ENCODE results near the gene ZNF318.
"Not testable (repeated sequence)": the region's sequence is repeated elsewhere in the genome, so short reads cannot be mapped to it uniquely, and the experiment has no call there.

Gene ZNF318

DNA sequence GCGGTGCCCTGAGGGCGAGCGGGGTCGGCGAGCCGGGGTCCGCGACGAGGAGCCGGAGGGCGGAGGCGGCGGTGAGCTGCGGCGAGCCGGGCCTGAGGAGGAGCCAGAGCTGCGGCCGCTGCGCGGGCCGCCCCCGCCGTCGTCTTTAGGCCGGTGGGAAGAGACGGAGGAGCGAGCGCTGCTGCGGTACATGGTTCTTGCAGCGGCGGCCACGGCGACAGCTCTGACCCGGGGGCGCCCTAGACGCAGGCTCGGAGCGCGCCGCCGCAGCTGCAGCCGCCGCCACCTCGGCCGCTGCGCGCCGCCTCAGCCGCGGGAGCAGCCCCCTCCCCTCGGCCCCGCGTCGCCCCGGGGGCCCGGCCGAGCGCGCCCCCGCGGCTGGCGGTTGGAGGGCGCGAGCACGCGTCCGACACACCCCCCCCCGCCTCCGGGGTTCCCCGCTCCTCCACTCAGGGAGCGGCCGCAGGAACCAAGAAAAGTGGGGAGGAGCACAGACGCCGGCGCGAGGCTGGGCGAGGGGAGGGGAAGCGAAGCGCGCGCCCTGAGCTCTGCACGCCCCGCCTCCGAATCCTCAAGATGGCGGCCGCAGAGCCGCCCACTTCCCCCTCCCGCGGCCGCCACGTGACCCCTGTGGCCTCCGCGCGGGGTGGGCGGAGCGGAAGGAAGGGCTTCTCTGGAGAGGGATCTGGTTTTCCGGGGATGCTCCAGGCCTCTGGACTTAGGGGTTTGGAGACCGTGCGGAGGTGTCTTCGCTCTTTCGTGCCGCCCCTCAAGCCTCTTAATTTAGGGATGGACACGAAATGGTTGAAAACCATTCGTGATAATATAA, at the start of gene ZNF318:
ZNF318 (minus strand) TSS at position 474 of the 829 bp plus-strand sequence; CDS start at position 192, 282 bp downstream.
- DNase-seq = peak; percentile 92 to 94

- no peak for DNase-seq
These were observed 47.5 kb upstream of the ZNF318 start for GRCh38 chr6:43416935-43417334.

DNA sequence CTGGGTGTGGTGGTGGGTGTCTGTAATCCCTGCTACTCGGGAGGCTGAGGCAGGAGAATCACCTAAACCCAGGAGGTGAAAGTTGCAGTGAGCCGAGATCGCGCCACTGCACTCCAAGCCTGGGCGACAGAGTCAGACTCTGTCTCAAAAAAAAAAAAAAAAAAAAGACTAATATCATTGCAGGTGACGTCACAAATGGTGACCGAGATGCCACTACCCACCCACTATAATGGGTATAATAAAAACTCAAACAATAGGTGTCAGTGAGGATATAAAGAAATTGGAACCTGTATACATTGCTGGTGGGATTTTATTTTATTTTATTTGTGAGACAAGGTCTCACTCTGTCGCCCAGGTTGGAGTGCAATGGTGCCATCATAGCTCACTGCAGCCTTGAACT, 45.8 kb upstream of the ZNF318 start:
- DNase-seq = not testable (repeated sequence)

- DNase-seq = no peak
These were observed 43.6 kb upstream of the ZNF318 start for GRCh38 chr6:43413002-43413401.

DNA sequence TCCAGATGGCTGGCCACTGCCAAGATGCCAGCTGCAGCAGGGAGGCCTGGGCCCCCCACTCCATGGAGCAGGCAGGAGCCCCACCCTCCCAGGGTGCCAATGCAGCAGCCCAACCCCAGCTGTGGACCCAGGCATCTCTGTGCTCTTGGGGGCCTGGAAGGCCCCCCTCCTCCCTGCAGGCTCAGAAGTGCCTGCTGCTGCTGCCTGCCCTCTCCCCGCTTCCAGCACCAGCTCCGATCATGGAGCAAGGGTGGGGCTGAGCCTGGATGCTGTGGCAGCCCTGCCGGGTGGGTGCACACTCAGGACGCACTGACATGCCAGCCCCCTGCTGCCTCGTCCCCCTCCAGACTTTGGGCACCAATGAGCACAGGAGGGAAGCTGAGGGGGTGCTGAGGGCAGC, 43.1 kb upstream of the ZNF318 start:
- DNase-seq = no peak

- not testable (repeated sequence) for DNase-seq
These were observed 41.3 kb upstream of the ZNF318 start for GRCh38 chr6:43410776-43411175.

- no peak for DNase-seq
These were observed 38.8 kb upstream of the ZNF318 start for GRCh38 chr6:43408259-43408658.

- no peak for DNase-seq
These were observed 37.8 kb upstream of the ZNF318 start for GRCh38 chr6:43407296-43407695.

DNA sequence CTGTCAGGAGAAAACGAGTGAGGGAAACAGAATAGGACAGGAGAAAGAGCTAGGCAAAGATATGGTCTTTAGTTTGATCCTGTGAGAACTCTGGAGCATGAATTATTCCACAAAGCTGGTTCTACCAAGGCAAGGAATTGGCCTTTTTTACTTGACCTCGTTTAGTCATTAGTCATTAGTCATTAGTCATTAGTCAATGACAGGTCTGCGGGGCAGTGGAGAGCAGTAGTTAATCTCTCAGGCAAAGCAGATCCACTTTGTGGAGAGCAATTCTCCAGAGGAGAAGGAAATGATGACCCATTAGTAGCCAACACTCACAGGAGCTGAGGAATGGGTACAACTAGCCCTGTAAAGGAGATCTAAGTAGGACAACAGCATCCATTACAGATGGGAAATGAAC, 35.9 kb upstream of the ZNF318 start:
- DNase-seq = no peak

- DNase-seq = no peak
These were observed 33.4 kb upstream of the ZNF318 start for GRCh38 chr6:43402820-43403219.

DNA sequence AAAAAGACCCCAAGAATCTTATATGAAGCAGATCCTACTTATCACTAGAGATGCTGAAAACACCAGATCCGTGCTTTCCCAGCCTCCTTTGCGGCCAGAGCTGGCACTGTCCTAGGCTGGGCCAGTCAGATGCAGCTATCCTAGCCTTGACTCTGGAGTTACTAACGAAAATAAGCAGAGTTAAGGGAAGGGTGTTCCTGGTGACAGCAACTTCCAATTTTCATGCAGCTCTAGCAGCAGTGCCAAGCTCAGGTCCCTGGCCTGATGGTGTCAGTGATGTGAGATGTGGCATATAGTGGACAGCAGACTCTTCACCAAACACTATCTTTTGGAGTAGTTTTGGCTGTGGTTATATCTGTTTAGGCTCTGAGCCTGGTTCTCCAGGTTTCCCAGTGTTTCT, 32.3 kb upstream of the ZNF318 start:
- DNase-seq = no peak

DNA sequence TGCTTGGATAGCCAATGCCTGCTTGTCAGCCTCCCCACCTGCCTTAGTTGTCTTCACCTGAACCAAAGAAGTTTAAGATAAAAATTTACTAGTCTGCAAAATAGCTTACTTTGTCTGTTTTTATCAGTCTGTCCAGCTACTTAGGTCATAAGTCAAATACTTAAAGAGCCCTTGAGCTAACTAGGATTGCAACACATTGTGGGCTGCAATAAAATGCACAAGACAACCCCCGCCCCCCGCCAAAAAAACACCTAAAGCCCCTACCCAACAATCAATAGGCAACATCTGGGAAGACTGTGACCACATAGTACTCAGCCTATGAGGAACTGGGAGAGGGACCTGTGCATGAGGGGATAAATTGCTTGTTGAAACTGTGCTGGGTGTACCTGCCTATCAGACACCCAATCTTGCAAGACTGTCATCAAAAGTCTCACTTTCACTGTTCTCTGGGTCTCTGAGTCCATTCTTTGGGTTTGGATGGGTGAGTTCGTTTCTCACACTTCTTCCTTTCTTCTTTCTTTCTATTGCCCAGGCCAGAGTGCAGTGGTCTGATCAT, 30.6 kb upstream of the ZNF318 start:
- no peak for DNase-seq

GRCh38 chr6:43396408-43397149, 27.1 kb upstream of the ZNF318 start:
- no peak for DNase-seq

GRCh38 chr6:43395776-43396175, 26.3 kb upstream of the ZNF318 start:
- DNase-seq = no peak

GRCh38 chr6:43394982-43395381, 25.5 kb upstream of the ZNF318 start:
- no peak for DNase-seq

- DNase-seq = no peak
These were observed 24.2 kb upstream of the ZNF318 start for GRCh38 chr6:43393602-43394001.

DNA sequence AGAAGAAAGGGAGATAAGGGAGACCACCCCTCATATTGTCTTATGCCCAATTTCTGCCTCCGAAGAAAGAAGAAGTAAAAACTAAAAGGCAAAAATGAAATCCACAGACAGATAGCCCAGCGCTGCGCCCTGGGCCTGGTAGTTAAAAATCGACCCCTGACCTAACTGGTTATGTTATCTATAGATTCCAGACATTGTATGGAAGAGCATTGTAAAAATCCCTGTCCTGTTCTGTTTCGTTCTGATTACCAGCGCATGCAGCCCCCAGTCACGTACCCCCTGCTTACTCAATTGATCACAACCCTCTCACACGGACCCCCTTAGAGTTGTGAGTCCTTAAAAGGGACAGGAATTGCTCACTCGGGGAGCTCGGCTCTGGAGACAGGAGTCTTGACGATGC, 23.7 kb upstream of the ZNF318 start:
- not testable (repeated sequence) for DNase-seq

DNA sequence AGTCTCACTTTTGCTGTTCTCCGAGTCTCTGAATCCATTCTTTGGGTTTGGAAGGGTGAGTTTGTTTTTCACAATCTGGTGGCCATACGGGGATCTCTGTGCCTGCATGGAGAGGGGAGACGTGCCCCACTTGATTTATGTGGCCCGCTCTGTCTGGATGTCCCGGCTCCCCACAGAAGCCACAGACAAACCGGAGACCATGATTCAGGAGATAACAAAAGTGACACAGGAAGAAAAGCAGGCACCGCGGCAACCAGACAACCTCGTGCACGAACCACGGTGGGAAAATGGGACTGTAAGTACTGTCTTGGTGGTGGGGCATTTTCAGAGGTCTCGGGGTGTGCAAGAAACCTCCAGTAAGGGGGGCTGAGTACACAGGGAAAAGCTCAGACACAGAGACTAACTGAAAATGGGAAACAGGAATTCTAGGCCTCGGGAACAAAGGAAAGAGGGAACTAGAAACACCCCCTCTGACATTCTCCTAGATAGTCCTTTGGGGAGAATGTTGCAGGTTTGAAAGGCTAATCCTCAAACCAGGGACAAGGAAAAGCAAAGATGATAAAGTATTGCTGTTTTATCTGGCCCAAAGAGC, 22.1 kb upstream of the ZNF318 start:
- peak; percentile 29 to 38 for DNase-seq

GRCh38 chr6:43390753-43391439, 21.4 kb upstream of the ZNF318 start:
- DNase-seq = not testable (repeated sequence)

- no peak for DNase-seq
These were observed 20.4 kb upstream of the ZNF318 start for GRCh38 chr6:43389730-43390295.

DNA sequence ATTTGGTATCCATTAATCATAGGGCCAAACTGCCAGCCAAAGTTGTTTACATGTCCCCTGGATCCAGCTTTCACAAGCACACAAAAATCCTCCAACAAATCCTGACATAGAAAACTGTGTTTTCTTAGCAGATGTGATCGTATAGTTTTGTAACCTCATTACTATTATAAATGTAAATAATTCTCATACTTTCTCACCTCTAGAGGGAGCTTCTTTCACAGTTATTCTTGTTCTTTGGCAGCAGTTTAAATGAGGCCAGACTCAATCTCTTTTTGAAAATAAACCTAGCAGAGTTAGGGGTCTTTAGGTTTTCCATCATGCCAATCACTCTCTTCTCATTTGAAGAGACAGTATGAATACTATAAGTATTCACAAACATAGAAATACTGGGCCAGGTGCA, 17.0 kb upstream of the ZNF318 start:
- DNase-seq = no peak

DNA sequence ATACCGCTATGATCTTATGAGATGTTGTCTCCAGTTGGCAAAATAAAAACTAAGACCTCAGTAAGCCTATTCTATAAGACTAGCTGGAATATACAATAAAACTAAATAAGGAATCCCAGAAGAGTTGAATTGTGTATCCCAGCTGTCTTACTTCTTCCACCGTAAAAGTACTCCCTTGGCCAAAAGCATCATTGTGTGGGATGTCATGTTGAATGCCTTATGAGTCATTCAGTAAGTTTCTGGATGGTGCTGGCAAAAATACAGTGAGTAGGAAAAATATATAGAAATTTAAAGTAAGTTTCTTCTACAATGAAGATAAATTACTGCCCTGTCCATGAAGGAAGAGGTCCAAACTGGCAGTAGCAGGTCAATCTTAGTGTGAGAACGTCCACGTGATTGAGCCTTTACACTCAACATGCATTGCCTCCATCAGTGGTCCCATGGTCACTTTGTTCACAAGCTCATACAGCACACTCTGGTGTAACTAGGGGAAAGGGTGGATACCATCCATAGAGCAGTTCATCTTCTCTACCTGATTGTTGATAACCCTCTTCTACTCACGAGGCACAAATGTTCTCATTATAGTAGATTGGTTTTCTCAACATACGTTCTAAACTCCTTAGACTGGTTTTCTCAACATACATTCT, 13.7 kb upstream of the ZNF318 start:
- no peak for DNase-seq
